IMR-90 (cell line): Measurements from ENCODE around the gene PDXK. TPM values are rescaled to one million over a fixed set of nuclear protein-coding genes. Genes with fewer than 3 reads are reported as not detected.

Experiments
- ATAC-seq: fragments of 200-7000 bp; cut with Tn5 transposase; 2 replicates; pipeline ENCODE4 v1.9.1; 2020; ENCODE audit warnings: low read depth, mild to moderate bottlenecking, moderate library complexity
- BruUV-seq: library from RNA; stranded (reverse); fragments of 400-500 nt; replicated peaks from 2 replicates; lab custom pipeline; 2021; lab: Mats Ljungman, UMichigan
- CTCF ChIA-PET: fragments of 300-600 bp; formaldehyde crosslinking; extraction: SDS; loops from one replicate; lab custom pipeline; 2021; ENCODE audit warnings: antibody characterized with exemption; lab: Yijun Ruan, JAX
- POLR2A ChIA-PET: fragments of 300-600 bp; sonication (Branson Sonifier 250); formaldehyde crosslinking; loops from one replicate; lab custom pipeline; 2022; ENCODE audit warnings: antibody characterized with exemption; ENCODE audit not compliant: unreplicated experiment; lab: Charles Lee
- DNase-seq: peaks from one replicate; pipeline ENCODE4 v3.0.0; 2013
- H2AFZ ChIP-seq: replicated peaks from 2 replicates; pipeline ENCODE3; 2013; ENCODE audit warnings: low read length, mild to moderate bottlenecking; ENCODE audit not compliant: poor library complexity
- H2AK5ac ChIP-seq: 2 replicates; pipeline ENCODE4 v1.6.1; 2013; ENCODE audit warnings: low read depth, low read length, inconsistent platforms
- H2AK9ac ChIP-seq: replicated peaks from 2 replicates; pipeline ENCODE3; 2013; ENCODE audit warnings: mild to moderate bottlenecking, low read depth, low read length, moderate library complexity; ENCODE audit not compliant: poor library complexity
- H2BK120ac ChIP-seq: 2 replicates; pipeline ENCODE4 v1.6.1; 2013; ENCODE audit warnings: low read depth, low read length, inconsistent platforms
- H2BK15ac ChIP-seq: 3 replicates; pipeline ENCODE4 v1.6.1; 2013; ENCODE audit warnings: low read depth, low read length, inconsistent platforms
- H2BK20ac ChIP-seq: 2 replicates; pipeline ENCODE4 v1.6.1; 2013; ENCODE audit warnings: low read depth, mild to moderate bottlenecking, inconsistent platforms, low read length, moderate library complexity
- H2BK5ac ChIP-seq: 2 replicates; pipeline ENCODE4 v1.6.1; 2013; ENCODE audit warnings: mild to moderate bottlenecking, low read depth, low read length, inconsistent platforms; ENCODE audit not compliant: poor library complexity, severe bottlenecking
- H3K14ac ChIP-seq: replicated peaks from 2 replicates; pipeline ENCODE4 v1.6.1; 2013; ENCODE audit warnings: low read depth, low read length, inconsistent platforms
- H3K18ac ChIP-seq: 2 replicates; pipeline ENCODE4 v1.6.1; 2013; ENCODE audit warnings: low read depth, low read length, control low read depth
- H3K23ac ChIP-seq: 2 replicates; pipeline ENCODE4 v1.6.1; 2013; ENCODE audit warnings: low read depth, low read length, inconsistent platforms
- H3K27ac ChIP-seq: 2 replicates; pipeline ENCODE4 v1.5.1; 2013; ENCODE audit warnings: mild to moderate bottlenecking, control low read depth, low read length; ENCODE audit not compliant: insufficient read depth
- H3K27me3 ChIP-seq: 2 replicates; pipeline ENCODE4 v1.6.1; 2013; ENCODE audit warnings: low read length; ENCODE audit not compliant: control insufficient read depth, insufficient read depth
- H3K36me3 ChIP-seq: 2 replicates; pipeline ENCODE4 v1.6.1; 2013; ENCODE audit warnings: low read length, mixed read lengths; ENCODE audit not compliant: control insufficient read depth, insufficient read depth
- H3K4ac ChIP-seq: 2 replicates; pipeline ENCODE4 v1.6.1; 2013; ENCODE audit warnings: low read depth, low read length, inconsistent platforms
- H3K4me1 ChIP-seq: 2 replicates; pipeline ENCODE4 v1.6.1; 2013; ENCODE audit warnings: low read length, mixed read lengths; ENCODE audit not compliant: control insufficient read depth, insufficient read depth
- H3K4me2 ChIP-seq: 2 replicates; pipeline ENCODE4 v1.6.1; 2013; ENCODE audit warnings: low read depth, mild to moderate bottlenecking, control low read depth, low read length, moderate library complexity
- H3K4me3 ChIP-seq: 2 replicates; pipeline ENCODE4 v1.5.1; 2013; ENCODE audit warnings: low read depth, mild to moderate bottlenecking, control low read depth, low read length, moderate library complexity; ENCODE audit not compliant: insufficient read depth
- H3K56ac ChIP-seq: 2 replicates; pipeline ENCODE4 v1.6.1; 2013; ENCODE audit warnings: low read length, inconsistent platforms; ENCODE audit not compliant: insufficient read depth; ENCODE audit errors: extremely low read depth
- H3K79me1 ChIP-seq, 2 experiments: 2 replicates each; pipeline ENCODE4 v1.6.1; 2013; ENCODE audit warnings: low read length in 2 of 2, inconsistent platforms in 1 of 2, low read depth in 1 of 2
- H3K9ac ChIP-seq: 2 replicates; pipeline ENCODE4 v1.6.1; 2013; ENCODE audit warnings: low read depth, low read length, control low read depth
- H3K9me1 ChIP-seq: 2 replicates; pipeline ENCODE4 v1.6.1; 2013; ENCODE audit warnings: low read length, inconsistent platforms; ENCODE audit not compliant: insufficient read depth
- H3K9me3 ChIP-seq: 2 replicates; pipeline ENCODE4 v1.6.1; 2013; ENCODE audit warnings: low read length; ENCODE audit not compliant: control insufficient read depth, insufficient read depth
- H4K20me1 ChIP-seq: 2 replicates; pipeline ENCODE4 v1.6.1; 2013; ENCODE audit warnings: low read length, inconsistent platforms; ENCODE audit not compliant: insufficient read depth
- H4K5ac ChIP-seq: 2 replicates; pipeline ENCODE4 v1.6.1; 2013; ENCODE audit warnings: mild to moderate bottlenecking, low read depth, low read length, control low read depth
- H4K8ac ChIP-seq, 2 experiments: 2 replicates each; pipeline ENCODE4 v1.6.1; 2013; ENCODE audit warnings: low read depth in 2 of 2, low read length in 2 of 2, control low read depth in 1 of 2, inconsistent platforms in 1 of 2
- H4K91ac ChIP-seq: 2 replicates; pipeline ENCODE4 v1.6.1; 2013; ENCODE audit warnings: low read depth, low read length, inconsistent platforms; ENCODE audit not compliant: insufficient read depth
- BHLHE40 ChIP-seq: fragments of 150-350 bp; IDR thresholded peaks from 2 replicates; pipeline ENCODE4 v1.6.1; 2016; ENCODE audit warnings: mild to moderate bottlenecking, low read depth, low read length
- CEBPB ChIP-seq: IDR thresholded peaks from 2 replicates; pipeline ENCODE4 v1.6.1; 2012; ENCODE audit warnings: low read depth, low read length, improper control_type of control experiment
- CHD1 ChIP-seq: IDR thresholded peaks from 2 replicates; pipeline ENCODE4 v1.6.1; 2012; ENCODE audit warnings: low read depth, low read length, improper control_type of control experiment
- CTCF ChIP-seq: conservative IDR thresholded peaks from 2 replicates; pipeline ENCODE4 v1.5.1; 2012; ENCODE audit warnings: mild to moderate bottlenecking, low read depth, low read length, improper control_type of control experiment
- ELK1 ChIP-seq: fragments of 150-350 bp; IDR thresholded peaks from 2 replicates; pipeline ENCODE4 v1.6.1; 2016; ENCODE audit warnings: low read depth, mild to moderate bottlenecking, low read length, moderate library complexity, borderline replicate concordance
- FOS ChIP-seq: fragments of 150-350 bp; IDR thresholded peaks from 2 replicates; pipeline ENCODE4 v1.6.1; 2016; ENCODE audit warnings: low read depth, low read length
- MAFK ChIP-seq: IDR thresholded peaks from 2 replicates; pipeline ENCODE4 v1.6.1; 2012; ENCODE audit warnings: low read depth, low read length, improper control_type of control experiment
- MAZ ChIP-seq: IDR thresholded peaks from 2 replicates; pipeline ENCODE4 v1.6.1; 2012; ENCODE audit warnings: low read depth, mild to moderate bottlenecking, low read length, improper control_type of control experiment, moderate library complexity, borderline replicate concordance
- MXI1 ChIP-seq: IDR thresholded peaks from 2 replicates; pipeline ENCODE4 v1.6.1; 2012; ENCODE audit warnings: low read depth, mild to moderate bottlenecking, low read length, moderate library complexity, borderline replicate concordance
- NFE2L2 ChIP-seq: fragments of 150-350 bp; IDR thresholded peaks from 2 replicates; pipeline ENCODE4 v1.6.1; 2016; ENCODE audit warnings: low read depth, mild to moderate bottlenecking, low read length
- POLR2A ChIP-seq: IDR thresholded peaks from 2 replicates; pipeline ENCODE4 v1.6.1; 2012; ENCODE audit warnings: mild to moderate bottlenecking, low read depth, low read length
- RAD21 ChIP-seq: IDR thresholded peaks from 2 replicates; pipeline ENCODE4 v1.6.1; 2012; ENCODE audit warnings: low read length, improper control_type of control experiment
- RCOR1 ChIP-seq: IDR thresholded peaks from 2 replicates; pipeline ENCODE4 v1.6.1; 2012; ENCODE audit warnings: mild to moderate bottlenecking, low read length, improper control_type of control experiment; ENCODE audit not compliant: insufficient replicate concordance
- RFX5 ChIP-seq: IDR thresholded peaks from 2 replicates; pipeline ENCODE4 v1.8.0; 2012; ENCODE audit warnings: low read depth, mild to moderate bottlenecking, low read length, moderate library complexity
- SMC3 ChIP-seq: fragments of 150-350 bp; IDR thresholded peaks from 2 replicates; pipeline ENCODE4 v1.6.1; 2016; ENCODE audit warnings: low read depth, mild to moderate bottlenecking, antibody characterized with exemption, low read length, moderate library complexity
- USF2 ChIP-seq: fragments of 150-350 bp; IDR thresholded peaks from 2 replicates; pipeline ENCODE4 v1.6.1; 2017; ENCODE audit warnings: mild to moderate bottlenecking, antibody characterized with exemption, low read length, low read depth
- WGBS, 2 experiments: methylation state at CpG; one replicate each; pipeline versions ENCODE4 v1.1.5 to v1.1.7; 2013; ENCODE audit warnings: missing lambda C conversion rate in 2 of 2; ENCODE audit not compliant: insufficient read length in 1 of 2; ENCODE audit errors: extremely low coverage in 2 of 2; 5-methylcytosine and 5-hydroxymethylcytosine counted together
- dilution Hi-C: fragments of 300-500 bp; cut with HindIII; formaldehyde crosslinking; loops from one replicate; pipeline ENCODE4 v1.14.3; 2018; ENCODE audit warnings: low sequenced_read_pairs; ENCODE audit not compliant: unreplicated experiment
- in situ Hi-C: fragments of 300-500 bp; cut with MboI; formaldehyde crosslinking; loops from 3 replicates; pipeline ENCODE4 v1.14.3; 2019; ENCODE audit warnings: low sequenced_read_pairs, inconsistent platforms, mixed read lengths
- intact Hi-C: fragments of 100-400 bp; cut with micrococcal nuclease; formaldehyde crosslinking; loops from 2 replicates; pipeline ENCODE4 v1.10.0; 2022
- polyA plus RNA-seq, 3 experiments: library from polyadenylated mRNA; depleted of rRNA; stranded (reverse); fragments of >200 nt; gene quantifications; 2 replicates each; pipeline ENCODE4 v1.2.3, GENCODE V29; 2012; ENCODE audit warnings: low replicate concordance in 1 of 3
- total RNA-seq: library from RNA; depleted of rRNA; stranded (reverse); fragments of >200 nt; gene quantifications from 2 replicates; pipeline ENCODE4 v1.2.3, GENCODE V29; 2012

Gene PDXK
- total and polyA plus RNA-seq, 2 of the 4 experiments (the other 2 are of a cell fraction): 155 to 312 TPM

GRCh38 chr21:43781846-43782245, 62.9 kb downstream of the PDXK start:
- no peak overlapping the region for H3K27ac ChIP-seq
- ChIA-PET POLR2A (no interaction called here), CTCF (no interaction called here)
- no peak for ATAC-seq
- no peaks in the 10 kb centered on the region; the same call in 1 of the 2 replicates for H3K4me1 ChIP-seq
- no peaks in the 10 kb centered on the region; a peak in 1 of 4 replicates for H3K79me1 ChIP-seq
- WGBS, 2 experiments: 53% methylated on average over 4 of the region's 6 CpGs; no CpG with 5 or more reads in 1 of the 2 experiments
- H2AFZ ChIP-seq: no peak overlapping the region
- in situ Hi-C loops (no loop called here), intact Hi-C loops (no loop called here), dilution Hi-C loops (no loop called here)
- no peaks in the 10 kb centered on the region for H3K9me3 ChIP-seq
- H3K56ac ChIP-seq: no peak overlapping the region
- H4K20me1 ChIP-seq: no peaks in the 10 kb centered on the region
- no peaks in the 10 kb centered on the region; the same call in 1 of the 2 replicates for H3K27me3 ChIP-seq
- H2BK20ac ChIP-seq: no peak overlapping the region
- H3K4ac ChIP-seq: no peak overlapping the region
- no peak overlapping the region for H2AK9ac ChIP-seq
- H3K14ac ChIP-seq: no peak overlapping the region
- H2AK5ac ChIP-seq: no peak overlapping the region
- no peak overlapping the region for H4K5ac ChIP-seq
- H2BK15ac ChIP-seq: no peak overlapping the region
- H3K23ac ChIP-seq: no peak overlapping the region
- no peak overlapping the region for H3K18ac ChIP-seq
- no peak overlapping the region for H2BK5ac ChIP-seq
- H2BK120ac ChIP-seq: no peak overlapping the region
- H4K8ac ChIP-seq: no peak overlapping the region
- no peak for DNase-seq
- H4K91ac ChIP-seq: no peak overlapping the region
- TF ChIP-seq RFX5: no peak
- no peak for TF ChIP-seq BHLHE40
- TF ChIP-seq MAZ: no peak
- TF ChIP-seq RAD21: no peak
- TF ChIP-seq MXI1: no peak
- no peak for TF ChIP-seq USF2
- no peak for TF ChIP-seq RCOR1
- TF ChIP-seq SMC3: no peak
- TF ChIP-seq NFE2L2: no peak
- no peak for TF ChIP-seq POLR2A
- TF ChIP-seq ELK1: no peak
- no peak for TF ChIP-seq FOS
- TF ChIP-seq MAFK: no peak
- no peak for TF ChIP-seq CHD1
- TF ChIP-seq CTCF: no peak
- no peak for TF ChIP-seq CEBPB
- H3K9ac ChIP-seq: no peak overlapping the region
- no TSS peak for BruUV-seq
- H3K4me2 ChIP-seq: no peak overlapping the region
- peaks cover 6% of the 10 kb centered on the region for H3K9me1 ChIP-seq
- H3K4me3 ChIP-seq: no peak overlapping the region
- H3K36me3 ChIP-seq: no peaks in the 10 kb centered on the region
